Kidney (tissue), 14 donors: ENCODE results near the gene C7. TPM values are rescaled to one million over a fixed set of nuclear protein-coding genes. Genes with fewer than 3 reads are reported as not detected.

Experiments
- DNase-seq, 5 donors: peaks; one replicate each; pipeline ENCODE4 v3.0.0-alpha.2; 2013 to 2020
- FAIRE-seq: peaks from 2 replicates; lab custom pipeline; 2012; peaks lifted over from hg19 to GRCh38; lab: Jason Lieb, UNC
- H3K27ac ChIP-seq, 2 donors: one replicate each; pipeline ENCODE4 v1.7.0; 2013; ENCODE audit warnings: low read depth in 2 of 2, low read length in 2 of 2, inconsistent platforms in 1 of 2
- H3K27me3 ChIP-seq: one replicate; pipeline ENCODE4 v1.7.1; 2013; ENCODE audit warnings: low read length, inconsistent platforms; ENCODE audit not compliant: control insufficient read depth, insufficient read depth
- H3K36me3 ChIP-seq, 3 donors: one replicate each; pipeline versions ENCODE4 v1.7.0 to v1.7.1; 2013; ENCODE audit warnings: low read length in 3 of 3, control low read depth in 1 of 3, inconsistent platforms in 1 of 3; ENCODE audit not compliant: insufficient read depth in 3 of 3, control insufficient read depth in 2 of 3
- H3K4me1 ChIP-seq, 3 donors: one replicate each; pipeline versions ENCODE4 v1.7.0 to v1.7.1; 2013; ENCODE audit warnings: low read length in 3 of 3, inconsistent platforms in 1 of 3, low read depth in 1 of 3; ENCODE audit not compliant: control insufficient read depth in 2 of 3, insufficient read depth in 2 of 3
- H3K4me3 ChIP-seq, 3 donors: one replicate each; pipeline versions ENCODE4 v1.7.0 to v1.8.1; 2013; ENCODE audit warnings: low read length in 3 of 3, control low read depth in 1 of 3, inconsistent platforms in 1 of 3
- H3K9ac ChIP-seq, 3 donors: one replicate each; pipeline versions ENCODE4 v1.7.0 to v1.7.1; 2013; ENCODE audit warnings: low read length in 3 of 3, control low read depth in 1 of 3, inconsistent platforms in 1 of 3
- H3K9me3 ChIP-seq, 3 donors: one replicate each; pipeline versions ENCODE4 v1.7.0 to v1.7.1; 2013; ENCODE audit warnings: low read length in 3 of 3, control low read depth in 1 of 3, inconsistent platforms in 1 of 3; ENCODE audit not compliant: control insufficient read depth in 2 of 3, insufficient read depth in 1 of 3
- intact Hi-C: fragments of 100-400 bp; cut with DNase I; formaldehyde crosslinking; loops from one replicate; pipeline ENCODE4 v1.11.1; 2022
- polyA plus RNA-seq: library from polyadenylated mRNA; stranded (reverse); fragments of 350-450 nt; fragmentation: Illumina TruSeq; extraction: RNeasy Lipid Tissue Mini Kit (QIAGEN cat#74804); gene quantifications from one replicate; pipeline ENCODE4 v1.2.3, GENCODE V29; 2014; ENCODE audit warnings: low read depth, low replicate concordance; ENCODE audit not compliant: insufficient read depth
- total RNA-seq: library from RNA; stranded (reverse); fragmentation: NEBNext Ultra II Directional; extraction: Animal tissue kit (Norgen Biotek cat#: 25700); gene quantifications from one replicate; pipeline ENCODE4 v1.2.1, GENCODE V29; 2021
- TF ChIP-seq, protein P1 (sequence below): IDR thresholded peaks from 3 replicates; pipeline ENCODE4 v1.5.1; 2012; ENCODE audit warnings: mild to moderate bottlenecking, moderate library complexity, borderline replicate concordance; ENCODE audit not compliant: insufficient read depth; ENCODE audit errors: extremely low read depth
- donor health status: control.
- donor health status: control.
- donor health status: control.
- donor health status: control.
- donor health status: control.
- donor health status: DM: yes; HTN: yes; CAD: no.
- donor health status: Normal renal cell carcinoma (clear cell type).

Gene C7
- total and polyA plus RNA-seq, 2 donors from 2014 or later = 158 to 849 TPM

- TF ChIP-seq, protein P1, sequence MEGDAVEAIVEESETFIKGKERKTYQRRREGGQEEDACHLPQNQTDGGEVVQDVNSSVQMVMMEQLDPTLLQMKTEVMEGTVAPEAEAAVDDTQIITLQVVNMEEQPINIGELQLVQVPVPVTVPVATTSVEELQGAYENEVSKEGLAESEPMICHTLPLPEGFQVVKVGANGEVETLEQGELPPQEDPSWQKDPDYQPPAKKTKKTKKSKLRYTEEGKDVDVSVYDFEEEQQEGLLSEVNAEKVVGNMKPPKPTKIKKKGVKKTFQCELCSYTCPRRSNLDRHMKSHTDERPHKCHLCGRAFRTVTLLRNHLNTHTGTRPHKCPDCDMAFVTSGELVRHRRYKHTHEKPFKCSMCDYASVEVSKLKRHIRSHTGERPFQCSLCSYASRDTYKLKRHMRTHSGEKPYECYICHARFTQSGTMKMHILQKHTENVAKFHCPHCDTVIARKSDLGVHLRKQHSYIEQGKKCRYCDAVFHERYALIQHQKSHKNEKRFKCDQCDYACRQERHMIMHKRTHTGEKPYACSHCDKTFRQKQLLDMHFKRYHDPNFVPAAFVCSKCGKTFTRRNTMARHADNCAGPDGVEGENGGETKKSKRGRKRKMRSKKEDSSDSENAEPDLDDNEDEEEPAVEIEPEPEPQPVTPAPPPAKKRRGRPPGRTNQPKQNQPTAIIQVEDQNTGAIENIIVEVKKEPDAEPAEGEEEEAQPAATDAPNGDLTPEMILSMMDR = no peak
- FAIRE-seq = no peak
- DNase-seq = no peak
- Histone ChIP-seq H3K27me3 (no peaks in the 10 kb centered on the region), H3K9ac (no peak overlapping the region), H3K9me3 (peaks cover 0 to 5% (median 0%) of the 10 kb centered on the region in 3 donors), H3K36me3 (no peaks in the 10 kb centered on the region), H3K4me1 (no peaks in the 10 kb centered on the region), H3K4me3 (no peak overlapping the region), H3K27ac (no peak overlapping the region)
- intact Hi-C loops = no loop called here
Measured at GRCh38 chr5:40957048-40957447, 47.8 kb downstream of the C7 start.

GRCh38 chr5:40958811-40959210 is 49.5 kb downstream of the C7 start:
- Histone ChIP-seq H3K4me1 (no peaks in the 10 kb centered on the region), H3K27ac (no peak overlapping the region), H3K9me3 (peaks cover 0 to 5% (median 0%) of the 10 kb centered on the region in 3 donors), H3K9ac (no peak overlapping the region), H3K4me3 (no peak overlapping the region), H3K36me3 (no peaks in the 10 kb centered on the region), H3K27me3 (no peaks in the 10 kb centered on the region)
- no peak for DNase-seq
- FAIRE-seq = no peak
- intact Hi-C loops = no loop called here
- TF ChIP-seq, protein P1 = no peak

DNA sequence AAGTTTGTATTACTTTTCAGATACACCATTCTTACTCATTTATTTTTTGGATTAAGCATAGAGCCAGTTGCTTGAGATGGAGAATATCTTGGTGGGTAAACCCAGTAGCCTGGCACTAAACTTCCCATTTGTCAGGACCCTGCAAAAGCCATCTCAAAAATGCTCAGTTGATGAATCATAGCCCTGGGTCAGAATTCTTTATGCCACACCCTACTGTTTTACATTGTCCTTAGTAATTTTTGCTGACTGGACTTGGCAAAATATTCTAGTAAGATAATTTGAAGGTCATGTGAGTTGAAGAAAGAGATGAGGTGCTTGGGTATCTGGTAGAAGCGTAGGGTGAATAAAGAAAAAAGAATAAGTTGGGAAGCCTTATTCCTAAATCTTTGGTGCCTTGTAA is 50.7 kb downstream of the C7 start:
- H3K4me1 ChIP-seq = no peaks in the 10 kb centered on the region
- intact Hi-C loops = no loop called here
- no peak overlapping the region for H3K27ac ChIP-seq
- no peak overlapping the region for H3K4me3 ChIP-seq
- no peak overlapping the region for H3K9ac ChIP-seq
- TF ChIP-seq, protein P1 = no peak
- H3K36me3 ChIP-seq = no peaks in the 10 kb centered on the region
- no peak for DNase-seq
- FAIRE-seq = no peak
- H3K27me3 ChIP-seq = no peaks in the 10 kb centered on the region
- peaks cover 0 to 5% (median 0%) of the 10 kb centered on the region in 3 donors for H3K9me3 ChIP-seq
